ENCODE measurements around the gene LMF1. TPM values are rescaled to one million over a fixed set of nuclear protein-coding genes. Genes with fewer than 3 reads are reported as not detected.

Gene LMF1
- total and polyA plus RNA-seq, 2 donors from 2014 or later: 15.4 to 28.6 TPM

DNA sequence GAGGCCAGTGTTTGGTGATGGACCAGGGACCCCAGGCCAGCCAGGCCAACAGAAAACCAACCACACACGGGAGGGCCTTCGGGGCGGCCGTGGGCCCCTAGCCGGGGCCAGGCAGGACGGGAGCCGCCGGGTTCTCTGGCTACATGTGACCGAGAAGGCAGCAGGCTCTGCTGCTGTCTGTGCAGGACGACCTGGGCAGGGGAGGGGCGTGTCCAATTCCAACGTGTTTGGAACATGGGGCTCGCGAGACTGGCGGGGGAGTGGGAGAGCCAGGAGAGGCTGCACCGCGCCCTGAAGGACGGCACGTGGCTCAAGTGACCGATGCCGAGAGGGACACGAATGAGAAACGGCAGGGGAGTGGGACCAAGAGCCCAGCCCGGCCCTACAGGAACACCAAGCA lies 75.4 kb downstream of the LMF1 start:
- no peak overlapping the region for H3K27ac ChIP-seq (ENCODE audit: low read depth in 2 of 2, low read length in 2 of 2)
- no peak for DNase-seq
- no peak overlapping the region for H3K9ac ChIP-seq (ENCODE audit: low read length in 3 of 3)
- H3K36me3 ChIP-seq (ENCODE audit: control insufficient read depth in 2 of 3, insufficient read depth in 3 of 3, low read length in 3 of 3): no peaks in the 10 kb centered on the region
- H3K4me3 ChIP-seq (ENCODE audit: low read length in 3 of 3): no peak overlapping the region
- H3K27me3 ChIP-seq (ENCODE audit: control insufficient read depth, insufficient read depth, low read length): no peaks in the 10 kb centered on the region
- TF ChIP-seq, protein P1, sequence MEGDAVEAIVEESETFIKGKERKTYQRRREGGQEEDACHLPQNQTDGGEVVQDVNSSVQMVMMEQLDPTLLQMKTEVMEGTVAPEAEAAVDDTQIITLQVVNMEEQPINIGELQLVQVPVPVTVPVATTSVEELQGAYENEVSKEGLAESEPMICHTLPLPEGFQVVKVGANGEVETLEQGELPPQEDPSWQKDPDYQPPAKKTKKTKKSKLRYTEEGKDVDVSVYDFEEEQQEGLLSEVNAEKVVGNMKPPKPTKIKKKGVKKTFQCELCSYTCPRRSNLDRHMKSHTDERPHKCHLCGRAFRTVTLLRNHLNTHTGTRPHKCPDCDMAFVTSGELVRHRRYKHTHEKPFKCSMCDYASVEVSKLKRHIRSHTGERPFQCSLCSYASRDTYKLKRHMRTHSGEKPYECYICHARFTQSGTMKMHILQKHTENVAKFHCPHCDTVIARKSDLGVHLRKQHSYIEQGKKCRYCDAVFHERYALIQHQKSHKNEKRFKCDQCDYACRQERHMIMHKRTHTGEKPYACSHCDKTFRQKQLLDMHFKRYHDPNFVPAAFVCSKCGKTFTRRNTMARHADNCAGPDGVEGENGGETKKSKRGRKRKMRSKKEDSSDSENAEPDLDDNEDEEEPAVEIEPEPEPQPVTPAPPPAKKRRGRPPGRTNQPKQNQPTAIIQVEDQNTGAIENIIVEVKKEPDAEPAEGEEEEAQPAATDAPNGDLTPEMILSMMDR (IDR thresholded peaks at IDR 0.05; ENCODE audit: borderline replicate concordance, extremely low read depth, insufficient read depth): no peak
- H3K9me3 ChIP-seq (ENCODE audit: control insufficient read depth in 2 of 3, insufficient read depth in 1 of 3, low read length in 3 of 3): no peaks in the 10 kb centered on the region
- FAIRE-seq: no peak
- no peaks in the 10 kb centered on the region for H3K4me1 ChIP-seq (ENCODE audit: control insufficient read depth in 2 of 3, insufficient read depth in 2 of 3, low read depth in 1 of 3, low read length in 3 of 3)
- intact Hi-C loops (cut with DNase I): no loop called here

DNA sequence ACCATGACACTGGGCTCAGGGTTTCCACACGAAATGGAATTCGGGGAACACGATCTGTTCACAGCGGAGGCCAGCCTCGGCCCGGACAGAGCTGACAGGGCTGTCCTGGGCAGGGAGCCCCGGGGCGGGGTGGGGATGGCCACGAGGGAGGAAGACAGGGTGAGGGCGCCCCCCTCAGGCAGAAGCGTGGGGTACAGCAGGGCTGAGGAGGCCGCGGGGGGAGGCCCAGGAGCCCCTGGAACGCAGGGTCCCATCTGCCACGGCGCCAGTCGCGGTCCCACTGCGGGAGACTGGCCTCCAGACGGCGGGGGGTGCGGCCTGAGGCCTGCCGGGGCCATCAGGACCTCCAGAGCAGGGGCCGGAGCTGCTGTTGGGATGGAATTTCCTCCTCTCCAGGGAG lies 75.9 kb downstream of the LMF1 start:
- no peaks in the 10 kb centered on the region for H3K9me3 ChIP-seq (ENCODE audit: control insufficient read depth in 2 of 3, insufficient read depth in 1 of 3, low read length in 3 of 3)
- no peak overlapping the region for H3K9ac ChIP-seq (ENCODE audit: low read length in 3 of 3)
- intact Hi-C loops (cut with DNase I): no loop called here
- no peak overlapping the region for H3K4me3 ChIP-seq (ENCODE audit: low read length in 3 of 3)
- no peaks in the 10 kb centered on the region for H3K27me3 ChIP-seq (ENCODE audit: control insufficient read depth, insufficient read depth, low read length)
- H3K4me1 ChIP-seq (ENCODE audit: control insufficient read depth in 2 of 3, insufficient read depth in 2 of 3, low read depth in 1 of 3, low read length in 3 of 3): no peaks in the 10 kb centered on the region
- H3K27ac ChIP-seq (ENCODE audit: low read depth in 2 of 2, low read length in 2 of 2): no peak overlapping the region
- DNase-seq (no peak), FAIRE-seq (no peak)
- TF ChIP-seq, protein P1 (IDR thresholded peaks at IDR 0.05; ENCODE audit: borderline replicate concordance, extremely low read depth, insufficient read depth): no peak
- H3K36me3 ChIP-seq (ENCODE audit: control insufficient read depth in 2 of 3, insufficient read depth in 3 of 3, low read length in 3 of 3): no peaks in the 10 kb centered on the region

DNA sequence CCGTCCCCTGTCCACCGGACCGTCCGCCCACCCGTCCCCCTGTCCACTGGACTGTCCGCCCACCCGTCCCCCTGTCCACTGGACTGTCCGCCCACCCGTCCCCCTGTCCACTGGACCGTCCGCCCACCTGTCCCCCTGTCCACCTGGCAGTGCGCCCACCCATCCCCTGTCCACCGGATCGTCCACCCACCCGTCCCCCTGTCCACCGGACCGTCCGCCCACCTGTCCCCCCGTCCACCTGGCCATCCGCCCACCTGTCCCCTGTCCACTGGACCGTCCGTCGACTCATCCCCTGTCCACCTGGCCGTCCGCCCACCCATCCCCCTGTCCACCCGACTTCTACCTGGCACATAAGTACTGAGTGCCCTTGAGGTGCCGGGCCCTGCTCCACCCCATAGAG lies 76.6 kb downstream of the LMF1 start:
- H3K4me3 ChIP-seq (ENCODE audit: low read length in 3 of 3): no peak overlapping the region
- no peak overlapping the region for H3K9ac ChIP-seq (ENCODE audit: low read length in 3 of 3)
- no peaks in the 10 kb centered on the region for H3K9me3 ChIP-seq (ENCODE audit: control insufficient read depth in 2 of 3, insufficient read depth in 1 of 3, low read length in 3 of 3)
- no peaks in the 10 kb centered on the region for H3K27me3 ChIP-seq (ENCODE audit: control insufficient read depth, insufficient read depth, low read length)
- DNase-seq (no peak), FAIRE-seq (no peak)
- intact Hi-C loops (cut with DNase I): no loop called here
- no peak overlapping the region for H3K27ac ChIP-seq (ENCODE audit: low read depth in 2 of 2, low read length in 2 of 2)
- H3K36me3 ChIP-seq (ENCODE audit: control insufficient read depth in 2 of 3, insufficient read depth in 3 of 3, low read length in 3 of 3): no peaks in the 10 kb centered on the region
- TF ChIP-seq, protein P1 (IDR thresholded peaks at IDR 0.05; ENCODE audit: borderline replicate concordance, extremely low read depth, insufficient read depth): no peak
- H3K4me1 ChIP-seq (ENCODE audit: control insufficient read depth in 2 of 3, insufficient read depth in 2 of 3, low read depth in 1 of 3, low read length in 3 of 3): no peaks in the 10 kb centered on the region

DNA sequence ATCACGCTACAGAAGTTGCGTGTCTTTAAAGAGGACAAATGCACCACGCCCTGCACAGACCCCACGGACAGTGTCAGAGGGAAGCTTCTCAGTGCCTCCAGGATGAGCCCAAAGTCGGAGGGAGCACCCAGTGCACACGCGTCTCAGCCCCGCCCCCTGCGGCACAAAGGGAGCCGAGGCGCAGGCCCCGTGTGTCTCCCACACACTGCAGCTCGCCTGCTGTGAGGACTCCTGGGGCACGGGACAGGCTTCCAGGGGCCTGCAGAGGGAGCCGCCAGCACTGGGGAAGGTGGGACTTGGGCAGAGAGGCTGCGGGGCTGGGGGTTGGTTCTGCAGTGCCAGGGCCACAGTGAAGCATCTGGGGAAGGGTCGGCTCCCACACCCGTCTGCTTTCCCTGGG lies 77.4 kb downstream of the LMF1 start:
- no peak for DNase-seq

More for the DNA sequence above, 77.4 kb downstream of the LMF1 start:
- no peak overlapping the region for H3K9ac ChIP-seq (ENCODE audit: low read length in 3 of 3)
- no peaks in the 10 kb centered on the region for H3K4me1 ChIP-seq (ENCODE audit: control insufficient read depth in 2 of 3, insufficient read depth in 2 of 3, low read depth in 1 of 3, low read length in 3 of 3)
- no peak for FAIRE-seq
- intact Hi-C loops (cut with DNase I): no loop called here
- no peaks in the 10 kb centered on the region for H3K36me3 ChIP-seq (ENCODE audit: control insufficient read depth in 2 of 3, insufficient read depth in 3 of 3, low read length in 3 of 3)
- no peak overlapping the region for H3K4me3 ChIP-seq (ENCODE audit: low read length in 3 of 3)
- H3K9me3 ChIP-seq (ENCODE audit: control insufficient read depth in 2 of 3, insufficient read depth in 1 of 3, low read length in 3 of 3): no peaks in the 10 kb centered on the region
- TF ChIP-seq, protein P1 (IDR thresholded peaks at IDR 0.05; ENCODE audit: borderline replicate concordance, extremely low read depth, insufficient read depth): no peak
- no peaks in the 10 kb centered on the region for H3K27me3 ChIP-seq (ENCODE audit: control insufficient read depth, insufficient read depth, low read length)
- no peak overlapping the region for H3K27ac ChIP-seq (ENCODE audit: low read depth in 2 of 2, low read length in 2 of 2)

All from kidney (tissue), 14 donors.